Transverse colon (tissue), 4 donors: ENCODE results near the gene CBR1. TPM values are rescaled to one million over a fixed set of nuclear protein-coding genes. Genes with fewer than 3 reads are reported as not detected.

Source experiments
- DNase-seq: peaks from one replicate; pipeline ENCODE4 v3.0.0-alpha.2; 2019
- H3K27ac ChIP-seq, 4 donors: fragments of 200-600 bp; sonication (generic); 2 replicates each; pipeline ENCODE4 v1.5.1; 2016 to 2018; ENCODE audit warnings: inconsistent platforms in 4 of 4
- H3K27me3 ChIP-seq: fragments of 200-600 bp; sonication (generic); 2 replicates; pipeline ENCODE4 v1.5.1; 2017; ENCODE audit warnings: inconsistent platforms
- H3K36me3 ChIP-seq, 4 donors: fragments of 200-600 bp; sonication (generic); 2 replicates each; pipeline ENCODE4 v1.5.1; 2017 to 2019; ENCODE audit warnings: inconsistent platforms in 4 of 4
- H3K4me1 ChIP-seq, 4 donors: fragments of 200-600 bp; sonication (generic); 2 replicates each; pipeline ENCODE4 v1.5.1; 2017 to 2020; ENCODE audit warnings: inconsistent platforms in 4 of 4
- H3K4me3 ChIP-seq, 4 donors: fragments of 200-600 bp; sonication (generic); 1 replicate in 1 of 4; 2 replicates in 3 of 4; pipeline versions ENCODE4 v1.5.1 to v1.6.1; 2017 to 2019; ENCODE audit warnings: inconsistent platforms in 4 of 4
- H3K9me3 ChIP-seq, 2 donors: fragments of 200-600 bp; sonication (generic); 2 replicates each; pipeline ENCODE4 v1.5.1; 2017 to 2019; ENCODE audit warnings: inconsistent platforms in 2 of 2
- EP300 ChIP-seq: sonication (generic); formaldehyde crosslinking; IDR thresholded peaks from one replicate; pipeline ENCODE4 v1.6.1; 2017; ENCODE audit warnings: antibody characterized with exemption, low read depth
- POLR2A ChIP-seq: fragments of 450-650 bp; IDR thresholded peaks from one replicate; pipeline ENCODE4 v1.6.1; 2016; ENCODE audit warnings: antibody characterized with exemption, mild to moderate bottlenecking, moderate library complexity
- POLR2AphosphoS5 ChIP-seq, 3 donors: sonication (generic); formaldehyde crosslinking; IDR thresholded peaks; one replicate each; pipeline ENCODE4 v1.6.1; 2016; ENCODE audit warnings: antibody characterized with exemption in 3 of 3
- WGBS, 2 donors: methylation state at CpG; one replicate each; pipeline ENCODE4 v1.1.5; 2018; ENCODE audit warnings: low coverage in 1 of 2; 5-methylcytosine and 5-hydroxymethylcytosine counted together
- in situ Hi-C, 4 donors: fragments of 200-750 bp; cut with MboI; loops; one replicate each; pipeline versions ENCODE4 v1.15.0 to v1.15.1; 2017; ENCODE audit warnings: low sequenced_read_pairs in 3 of 4, low pct_ligation_motif_present in 1 of 4, low pct_unique_long_range_greater_than_20kb in 1 of 4
- intact Hi-C: fragments of 100-400 bp; cut with DNase I; formaldehyde crosslinking; loops from one replicate; pipeline ENCODE4 v1.15.1; 2023; ENCODE audit warnings: low total_unique reads
- total RNA-seq, 4 donors: library from RNA; depleted of rRNA; stranded (reverse); fragments of >200 nt; gene quantifications; one replicate each; pipeline ENCODE4 v1.1.0, GENCODE V29; 2016
- TF ChIP-seq, protein P1 (sequence below), 5 experiments: fragments of 200-600 bp in 3 of 5; fragments of 450-650 bp in 2 of 5; sonication (generic) in 3 of 5; IDR thresholded peaks; 1 replicate in 2 of 5; 2 replicates in 3 of 5; pipeline ENCODE4 v1.5.1; 2016 to 2017; ENCODE audit warnings: antibody characterized with exemption in 5 of 5, inconsistent platforms in 3 of 5, mild to moderate bottlenecking in 2 of 5, moderate library complexity in 1 of 5

The CBR1 gene
- total RNA-seq, 4 donors from 2014 or later: 277 to 625 (median 324) TPM

DNA sequence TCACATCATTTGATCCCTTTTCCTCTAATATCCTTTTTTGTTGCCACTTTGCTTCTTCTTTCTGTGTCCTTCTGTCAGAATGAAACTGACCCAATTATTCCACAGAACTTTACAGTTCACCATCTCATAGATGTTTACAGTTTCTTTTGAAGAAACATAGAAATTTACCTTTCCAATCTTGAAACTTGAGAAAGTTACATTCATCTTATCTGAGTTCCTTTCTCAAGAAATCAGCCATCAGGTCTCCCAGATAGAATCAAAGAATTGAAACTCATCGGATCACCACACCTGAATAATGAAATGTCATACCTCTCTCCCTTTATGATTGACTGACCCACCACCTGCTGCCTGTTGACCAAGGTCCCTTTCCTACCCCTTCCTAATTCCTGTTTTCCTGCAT is 23.7 kb downstream of the CBR1 start:
- no peak for TF ChIP-seq EP300
- TF ChIP-seq POLR2AphosphoS5 (IDR thresholded peaks at IDR 0.05): no peak
- TF ChIP-seq POLR2A: no peak
- TF ChIP-seq, protein P1, sequence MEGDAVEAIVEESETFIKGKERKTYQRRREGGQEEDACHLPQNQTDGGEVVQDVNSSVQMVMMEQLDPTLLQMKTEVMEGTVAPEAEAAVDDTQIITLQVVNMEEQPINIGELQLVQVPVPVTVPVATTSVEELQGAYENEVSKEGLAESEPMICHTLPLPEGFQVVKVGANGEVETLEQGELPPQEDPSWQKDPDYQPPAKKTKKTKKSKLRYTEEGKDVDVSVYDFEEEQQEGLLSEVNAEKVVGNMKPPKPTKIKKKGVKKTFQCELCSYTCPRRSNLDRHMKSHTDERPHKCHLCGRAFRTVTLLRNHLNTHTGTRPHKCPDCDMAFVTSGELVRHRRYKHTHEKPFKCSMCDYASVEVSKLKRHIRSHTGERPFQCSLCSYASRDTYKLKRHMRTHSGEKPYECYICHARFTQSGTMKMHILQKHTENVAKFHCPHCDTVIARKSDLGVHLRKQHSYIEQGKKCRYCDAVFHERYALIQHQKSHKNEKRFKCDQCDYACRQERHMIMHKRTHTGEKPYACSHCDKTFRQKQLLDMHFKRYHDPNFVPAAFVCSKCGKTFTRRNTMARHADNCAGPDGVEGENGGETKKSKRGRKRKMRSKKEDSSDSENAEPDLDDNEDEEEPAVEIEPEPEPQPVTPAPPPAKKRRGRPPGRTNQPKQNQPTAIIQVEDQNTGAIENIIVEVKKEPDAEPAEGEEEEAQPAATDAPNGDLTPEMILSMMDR (IDR thresholded peaks at IDR 0.05): no peak
- peaks cover 0 to 4% of the 10 kb centered on the region in 2 donors for H3K9me3 ChIP-seq
- no peaks in the 10 kb centered on the region for H3K27me3 ChIP-seq
- no peak overlapping the region for H3K4me3 ChIP-seq
- no peaks in the 10 kb centered on the region for H3K4me1 ChIP-seq
- DNase-seq: no peak
- no peaks in the 10 kb centered on the region for H3K36me3 ChIP-seq
- in situ Hi-C loops: no loop called here
- intact Hi-C loops: no loop called here
- H3K27ac ChIP-seq: no peak overlapping the region
- 92 to 97% methylated on average over 1 of the region's 1 CpG for WGBS, 2 donors

DNA sequence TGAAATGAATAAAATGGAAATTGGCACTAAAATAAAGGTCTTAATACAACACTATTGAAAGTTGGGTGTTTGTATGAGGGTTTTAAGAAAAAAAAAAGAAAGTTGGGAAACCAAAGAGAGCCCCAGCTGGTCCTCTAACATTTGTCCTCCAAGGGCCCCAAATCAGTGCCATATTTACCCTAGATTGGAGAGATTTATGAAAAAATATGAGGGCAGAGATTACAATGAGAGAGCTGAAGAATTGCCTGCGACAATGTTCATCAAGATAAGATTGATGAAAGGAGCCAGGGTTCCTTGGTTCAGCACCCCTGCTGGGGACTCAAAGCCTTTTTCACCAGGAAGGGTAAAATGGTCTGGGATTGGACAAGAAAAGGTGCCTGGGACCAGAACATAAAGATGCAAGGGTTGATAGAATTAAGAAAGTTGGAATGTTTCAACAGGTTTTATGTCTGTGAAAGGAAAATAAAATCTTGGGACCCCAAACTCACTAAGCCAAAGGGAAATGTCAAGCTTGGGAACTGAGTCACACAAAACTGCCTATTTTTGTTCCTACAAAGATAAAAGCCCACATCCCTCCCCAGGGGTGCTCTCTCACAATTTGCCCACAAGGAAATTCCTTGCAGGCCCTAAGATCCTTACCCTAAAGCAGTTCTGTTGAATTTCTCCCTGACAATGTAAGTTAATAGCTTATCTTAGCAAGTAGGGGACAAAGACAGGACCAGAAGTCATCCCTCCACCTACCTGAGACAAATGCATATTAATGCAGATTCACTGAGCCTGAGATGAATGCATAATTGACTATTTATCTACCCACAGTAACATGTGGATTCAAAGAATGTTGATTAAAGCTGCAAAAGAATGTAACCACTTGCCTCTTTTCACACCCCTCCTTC is 26.8 kb downstream of the CBR1 start:
- intact Hi-C loops (no loop called here), in situ Hi-C loops (no loop called here)
- Histone ChIP-seq H3K4me1 (peaks cover 0 to 7% (median 0%) of the 10 kb centered on the region in 4 donors), H3K36me3 (no peaks in the 10 kb centered on the region), H3K27me3 (no peaks in the 10 kb centered on the region), H3K27ac (no peak overlapping the region), H3K4me3 (no peak overlapping the region), H3K9me3 (peaks cover 0 to 4% of the 10 kb centered on the region in 2 donors)
- no peak for DNase-seq
- whole genome bisulfite sequencing, 2 donors: 77 to 89% methylated on average over 1 of the region's 1 CpG
- TF ChIP-seq EP300 (no peak), POLR2A (no peak)
- TF ChIP-seq, protein P1 (IDR thresholded peaks at IDR 0.05): no peak

DNA sequence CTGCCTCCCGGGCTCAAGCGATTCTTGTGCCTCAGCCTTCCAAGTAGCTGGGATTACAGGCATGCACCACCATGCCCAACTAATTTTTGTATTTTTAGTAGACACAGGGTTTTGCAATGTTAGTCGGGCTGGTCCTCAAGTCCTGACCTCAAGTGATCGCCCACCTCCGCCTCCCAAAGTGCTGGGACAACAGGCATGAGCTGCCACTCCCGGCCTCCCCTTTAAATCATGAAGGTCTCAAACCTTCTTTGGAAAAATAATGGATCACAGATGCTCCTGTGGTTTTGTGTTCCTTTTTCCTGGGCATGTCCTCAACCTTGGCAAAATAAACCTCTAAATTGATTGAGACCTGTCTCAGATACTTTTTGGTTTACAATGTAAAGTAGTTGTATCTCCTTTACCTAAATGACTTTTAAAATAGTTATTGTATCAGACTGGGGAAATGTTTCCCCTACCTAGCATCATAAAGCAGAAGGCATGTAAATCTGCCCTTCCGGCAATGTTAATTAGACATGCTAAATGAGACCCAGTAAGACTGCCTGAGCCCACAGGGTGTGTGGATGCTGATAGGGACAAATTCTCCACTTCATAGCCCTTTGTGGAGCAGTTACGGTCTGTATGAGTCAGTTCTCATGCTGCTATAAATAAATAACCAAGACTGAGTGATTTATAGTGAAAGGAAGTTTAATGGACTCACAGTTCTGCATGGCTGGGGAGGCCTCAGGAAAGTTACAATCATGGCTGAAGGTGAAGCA is 27.8 kb downstream of the CBR1 start:
- in situ Hi-C loops (no loop called here), intact Hi-C loops (no loop called here)
- Histone ChIP-seq H3K27ac (no peak overlapping the region), H3K9me3 (peaks cover 0 to 4% of the 10 kb centered on the region in 2 donors), H3K36me3 (no peaks in the 10 kb centered on the region), H3K4me1 (peaks cover 0 to 7% (median 0%) of the 10 kb centered on the region in 4 donors), H3K4me3 (no peak overlapping the region), H3K27me3 (no peaks in the 10 kb centered on the region)
- 76 to 81% methylated on average over 8 of the region's 8 CpGs for WGBS, 2 donors
- TF ChIP-seq EP300 (no peak), POLR2AphosphoS5 (IDR thresholded peaks at IDR 0.05) (no peak), POLR2A (no peak)
- TF ChIP-seq, protein P1 (IDR thresholded peaks at IDR 0.05): no peak
- DNase-seq: no peak

DNA sequence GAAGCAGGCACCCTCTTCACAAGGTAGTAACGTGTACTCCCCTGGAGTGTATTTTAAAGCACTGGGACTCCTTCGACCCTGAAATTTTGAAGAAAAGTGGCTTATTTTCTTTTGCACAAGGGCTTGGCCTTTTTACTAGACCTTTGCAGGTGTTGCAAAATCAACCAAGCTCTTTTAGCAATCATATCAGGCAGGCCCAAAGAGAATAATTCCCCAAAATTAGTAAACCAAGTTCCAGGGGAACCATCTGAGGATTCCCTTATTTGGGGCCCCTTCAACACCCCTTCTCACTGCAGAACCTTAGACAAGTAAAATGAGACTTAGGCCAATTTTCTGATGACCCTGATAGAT is 28.3 kb downstream of the CBR1 start:
- H3K4me3 ChIP-seq: no peak overlapping the region
- peaks cover 0 to 7% (median 0%) of the 10 kb centered on the region in 4 donors for H3K4me1 ChIP-seq
- no peak for DNase-seq
- no peak for TF ChIP-seq EP300
- TF ChIP-seq, protein P1 (IDR thresholded peaks at IDR 0.05): no peak
- no peak for TF ChIP-seq POLR2A
- TF ChIP-seq POLR2AphosphoS5 (IDR thresholded peaks at IDR 0.05): no peak
- in situ Hi-C loops: no loop called here
- H3K27ac ChIP-seq: no peak overlapping the region
- H3K9me3 ChIP-seq: peaks cover 0 to 4% of the 10 kb centered on the region in 2 donors
- intact Hi-C loops: no loop called here
- H3K27me3 ChIP-seq: no peaks in the 10 kb centered on the region
- H3K36me3 ChIP-seq: no peaks in the 10 kb centered on the region
- WGBS, 2 donors: 33 to 75% methylated on average over 1 to 2 of the region's 2 CpGs
